NCI-H226 (cell line): ENCODE results near the gene EPC1.

ENCODE experiments used
- DNase-seq: peaks from one replicate; pipeline ENCODE4 v3.0.0-alpha.2; 2015

Gene EPC1

GRCh38 chr10:32330214-32330613 lies 16.7 kb downstream of the EPC1 start:
- DNase-seq, result no peak

GRCh38 chr10:32329061-32329460 lies 17.9 kb downstream of the EPC1 start:
- DNase-seq, result no peak

GRCh38 chr10:32328499-32328898 lies 18.5 kb downstream of the EPC1 start:
- no peak for DNase-seq

- DNase-seq, result no peak
These were observed 19.6 kb downstream of the EPC1 start for GRCh38 chr10:32327364-32327691.

GRCh38 chr10:32326680-32327363 lies 20.1 kb downstream of the EPC1 start:
- no peak for DNase-seq

- DNase-seq, result no peak
These were observed 20.8 kb downstream of the EPC1 start for GRCh38 chr10:32326119-32326518.

- DNase-seq, result no peak
These were observed 23.9 kb downstream of the EPC1 start for GRCh38 chr10:32323051-32323450.

GRCh38 chr10:32321016-32321631 lies 25.8 kb downstream of the EPC1 start:
- no peak for DNase-seq

- DNase-seq, result no peak
These were observed 28.5 kb downstream of the EPC1 start for GRCh38 chr10:32318476-32318896.

GRCh38 chr10:32317795-32318357 lies 29.1 kb downstream of the EPC1 start:
- DNase-seq, result no peak

- DNase-seq, result no peak
These were observed 31.5 kb downstream of the EPC1 start for GRCh38 chr10:32315424-32315823.

GRCh38 chr10:32314588-32314987 lies 32.4 kb downstream of the EPC1 start:
- DNase-seq, result no peak

GRCh38 chr10:32308027-32308603 lies 38.8 kb downstream of the EPC1 start:
- no peak for DNase-seq

- no peak for DNase-seq
These were observed 39.3 kb downstream of the EPC1 start for GRCh38 chr10:32307609-32308008.

GRCh38 chr10:32299354-32299980 lies 47.5 kb downstream of the EPC1 start:
- no peak for DNase-seq

GRCh38 chr10:32298075-32298812 lies 48.7 kb downstream of the EPC1 start:
- DNase-seq, result peak; percentile 16

- no peak for DNase-seq
These were observed 51.9 kb downstream of the EPC1 start for GRCh38 chr10:32295027-32295426.

GRCh38 chr10:32293581-32293980 lies 53.4 kb downstream of the EPC1 start:
- no peak for DNase-seq

- DNase-seq, result no peak
These were observed 67.2 kb downstream of the EPC1 start for GRCh38 chr10:32279795-32280194.

GRCh38 chr10:32273336-32273735 lies 73.6 kb downstream of the EPC1 start:
- DNase-seq, result no peak

- no peak for DNase-seq
These were observed 75.3 kb downstream of the EPC1 start for GRCh38 chr10:32271617-32272016.

- no peak for DNase-seq
These were observed 77.4 kb downstream of the EPC1 start for GRCh38 chr10:32269343-32270100.
